NCI-H146 treated with DMSO at 0.1 percent for 48 hours (cell line): ENCODE results near the gene MYH13.

Source experiments
- DNase-seq: peaks from one replicate; lab custom pipeline; 2025; ENCODE audit not compliant: unreplicated experiment; lab: John Stamatoyannopoulos, UW

The MYH13 gene

GRCh38 chr17:10372906-10373305 lies at the start of gene MYH13:
MYH13 (minus strand) TSS chr17:10373006; CDS start chr17:10364530, 8,476 bp downstream.
- DNase-seq, result no peak

- no peak for DNase-seq
Measured at GRCh38 chr17:10421900-10422542, 49.2 kb upstream of the MYH13 start, which contains the start of gene MYH8. MYH8 (minus strand) TSS chr17:10421950; CDS start chr17:10420227, 1,723 bp downstream.

GRCh38 chr17:10421211-10421610 lies 48.4 kb upstream of the MYH13 start:
- DNase-seq, result no peak

GRCh38 chr17:10420811-10421210 lies 48.0 kb upstream of the MYH13 start:
- no peak for DNase-seq

GRCh38 chr17:10417431-10417830 lies 44.6 kb upstream of the MYH13 start:
- DNase-seq, result no peak

GRCh38 chr17:10415161-10415560 lies 42.4 kb upstream of the MYH13 start:
- no peak for DNase-seq

- no peak for DNase-seq
Measured at GRCh38 chr17:10403589-10403988, 30.8 kb upstream of the MYH13 start.

- DNase-seq, result no peak
Measured at GRCh38 chr17:10398352-10398751, 25.5 kb upstream of the MYH13 start.

GRCh38 chr17:10396524-10397163 lies 23.8 kb upstream of the MYH13 start:
- no peak for DNase-seq

GRCh38 chr17:10394201-10394887 lies 21.5 kb upstream of the MYH13 start:
- DNase-seq, result no peak

GRCh38 chr17:10392880-10393279 lies 20.1 kb upstream of the MYH13 start:
- DNase-seq, result no peak

GRCh38 chr17:10385871-10386270 lies 13.1 kb upstream of the MYH13 start:
- no peak for DNase-seq

- no peak for DNase-seq
Measured at GRCh38 chr17:10384175-10384574, 11.4 kb upstream of the MYH13 start.

GRCh38 chr17:10380631-10381408 lies 8.0 kb upstream of the MYH13 start:
- DNase-seq, result no peak

GRCh38 chr17:10370016-10370608 lies 2.7 kb downstream of the MYH13 start:
- no peak for DNase-seq

GRCh38 chr17:10369239-10369638 lies 3.6 kb downstream of the MYH13 start:
- DNase-seq, result no peak

- no peak for DNase-seq
Measured at GRCh38 chr17:10368561-10368960, 4.2 kb downstream of the MYH13 start.

- no peak for DNase-seq
Measured at GRCh38 chr17:10360578-10360977, 12.2 kb downstream of the MYH13 start.

GRCh38 chr17:10357768-10358167 lies 15.0 kb downstream of the MYH13 start:
- DNase-seq, result no peak

GRCh38 chr17:10354651-10355050 lies 18.2 kb downstream of the MYH13 start:
- no peak for DNase-seq

GRCh38 chr17:10352893-10353292 lies 19.9 kb downstream of the MYH13 start:
- DNase-seq, result no peak
